IPS-NIHi11 (cell line): ENCODE results near the gene OR2G3.
A peak's percentile ranks its signal among the peaks of the same experiment; 100 is the strongest.

Experiments used
- DNase-seq: peaks from one replicate; pipeline ENCODE4 v3.0.0; 2012; ENCODE audit warnings: mixed read lengths, low spot score

The OR2G3 gene

GRCh38 chr1:247605286-247605685 is at the start of gene OR2G3:
Gene OR2G3, plus strand, starts transcription at chr1:247605586. Its CDS starts 0 bp downstream, at chr1:247605586.
- no peak for DNase-seq

- DNase-seq, result no peak
Measured at GRCh38 chr1:247557926-247558674, 47.3 kb upstream of the OR2G3 start.

- DNase-seq, result no peak
Measured at GRCh38 chr1:247561711-247562110, 43.7 kb upstream of the OR2G3 start.

GRCh38 chr1:247562198-247562597 is 43.2 kb upstream of the OR2G3 start:
- no peak for DNase-seq

GRCh38 chr1:247574236-247574635 is 31.1 kb upstream of the OR2G3 start:
- DNase-seq, result no peak

- DNase-seq, result no peak
Measured at GRCh38 chr1:247574664-247575063, 30.7 kb upstream of the OR2G3 start.

GRCh38 chr1:247576514-247576913 is 28.9 kb upstream of the OR2G3 start:
- DNase-seq, result no peak

GRCh38 chr1:247578946-247579460 is 26.4 kb upstream of the OR2G3 start:
- no peak for DNase-seq

- no peak for DNase-seq
Measured at GRCh38 chr1:247588060-247588459, 17.3 kb upstream of the OR2G3 start, which contains the start of gene OR2G2. Gene OR2G2, plus strand, starts transcription at chr1:247588360. Its CDS starts 0 bp downstream, at chr1:247588360.

GRCh38 chr1:247613405-247613804 is 8.0 kb downstream of the OR2G3 start:
- no peak for DNase-seq

GRCh38 chr1:247614625-247615024 is 9.2 kb downstream of the OR2G3 start:
- no peak for DNase-seq

- no peak for DNase-seq
Measured at GRCh38 chr1:247627951-247628350, 22.6 kb downstream of the OR2G3 start.

GRCh38 chr1:247638011-247638410 is 32.6 kb downstream of the OR2G3 start:
- no peak for DNase-seq

GRCh38 chr1:247638781-247639180 is 33.4 kb downstream of the OR2G3 start:
- no peak for DNase-seq

- peak; percentile 94 for DNase-seq
Measured at GRCh38 chr1:247639381-247639981, 34.1 kb downstream of the OR2G3 start.

GRCh38 chr1:247642742-247643141 is 37.4 kb downstream of the OR2G3 start:
- no peak for DNase-seq

- DNase-seq, result no peak
Measured at GRCh38 chr1:247646867-247647266, 41.5 kb downstream of the OR2G3 start.

GRCh38 chr1:247647864-247648263 is 42.5 kb downstream of the OR2G3 start:
- peak; percentile 55 for DNase-seq

GRCh38 chr1:247653040-247653439 is 47.7 kb downstream of the OR2G3 start:
- no peak for DNase-seq
